Mucosa of gallbladder (tissue), 1 donor: Measurements from ENCODE around the gene ZBTB49. TPM values are rescaled to one million over a fixed set of nuclear protein-coding genes. Genes with fewer than 3 reads are reported as not detected.
"Not testable (repeated sequence)": the region's sequence is repeated elsewhere in the genome, so short reads cannot be mapped to it uniquely, and the experiment has no call there.

Experiments used
- DNase-seq: peaks from one replicate; pipeline ENCODE4 v3.0.0-alpha.2; 2020; ENCODE audit warnings: low spot score
- total RNA-seq: library from RNA; stranded (reverse); gene quantifications from one replicate; pipeline ENCODE4 v1.2.1, GENCODE V29; 2021
- donor health status: DM: no; HTN: no; CAD: no.

The ZBTB49 gene, protein sequence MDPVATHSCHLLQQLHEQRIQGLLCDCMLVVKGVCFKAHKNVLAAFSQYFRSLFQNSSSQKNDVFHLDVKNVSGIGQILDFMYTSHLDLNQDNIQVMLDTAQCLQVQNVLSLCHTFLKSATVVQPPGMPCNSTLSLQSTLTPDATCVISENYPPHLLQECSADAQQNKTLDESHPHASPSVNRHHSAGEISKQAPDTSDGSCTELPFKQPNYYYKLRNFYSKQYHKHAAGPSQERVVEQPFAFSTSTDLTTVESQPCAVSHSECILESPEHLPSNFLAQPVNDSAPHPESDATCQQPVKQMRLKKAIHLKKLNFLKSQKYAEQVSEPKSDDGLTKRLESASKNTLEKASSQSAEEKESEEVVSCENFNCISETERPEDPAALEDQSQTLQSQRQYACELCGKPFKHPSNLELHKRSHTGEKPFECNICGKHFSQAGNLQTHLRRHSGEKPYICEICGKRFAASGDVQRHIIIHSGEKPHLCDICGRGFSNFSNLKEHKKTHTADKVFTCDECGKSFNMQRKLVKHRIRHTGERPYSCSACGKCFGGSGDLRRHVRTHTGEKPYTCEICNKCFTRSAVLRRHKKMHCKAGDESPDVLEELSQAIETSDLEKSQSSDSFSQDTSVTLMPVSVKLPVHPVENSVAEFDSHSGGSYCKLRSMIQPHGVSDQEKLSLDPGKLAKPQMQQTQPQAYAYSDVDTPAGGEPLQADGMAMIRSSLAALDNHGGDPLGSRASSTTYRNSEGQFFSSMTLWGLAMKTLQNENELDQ
- total RNA-seq = 5.8 TPM

DNA sequence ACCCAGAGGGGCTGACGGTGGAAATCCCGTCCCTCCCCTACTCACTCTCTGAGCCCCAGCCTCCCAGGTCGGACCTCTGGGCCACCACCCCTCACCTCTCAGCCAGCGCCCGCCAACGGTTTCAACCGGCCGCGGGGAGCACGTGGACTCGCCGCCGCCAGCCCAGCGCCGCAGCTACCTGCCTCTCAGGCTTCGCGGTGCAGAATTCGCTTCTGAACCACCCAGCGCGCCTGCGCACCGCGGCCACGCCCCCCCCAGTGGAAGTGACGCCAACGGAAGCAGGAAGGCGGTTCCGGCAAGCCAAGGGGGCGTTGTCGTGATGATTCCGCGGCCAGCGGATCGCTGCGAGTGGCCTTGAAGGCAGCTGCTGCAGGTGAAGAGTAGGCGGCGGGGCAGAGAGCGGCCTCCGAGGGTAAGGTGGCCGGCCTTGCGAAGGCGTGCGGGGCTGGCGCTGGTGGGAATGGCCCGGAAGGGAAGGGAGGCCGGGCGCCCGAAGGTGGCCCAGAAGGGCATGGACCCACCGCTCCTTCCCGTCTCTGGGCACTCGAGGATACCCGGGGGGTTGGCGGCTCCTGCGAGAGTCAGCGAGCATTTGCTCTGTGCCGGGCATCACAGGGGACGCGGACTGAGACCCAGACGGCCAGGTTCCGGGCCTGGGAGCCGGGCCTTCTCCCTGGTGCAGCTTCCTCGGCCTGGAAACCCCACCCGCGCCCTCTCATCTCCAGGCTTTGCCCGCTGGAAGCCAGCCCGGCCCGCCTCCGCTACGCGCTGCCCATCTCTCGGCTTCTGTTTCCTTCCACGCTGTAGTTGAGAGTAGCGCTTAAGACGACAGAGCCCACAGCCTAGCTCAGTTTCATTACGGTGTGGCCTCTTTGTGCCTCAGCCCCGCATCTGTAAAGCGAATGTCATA lies at the start of gene ZBTB49, which contains the start of gene LYAR:
Gene ZBTB49, plus strand, starts transcription at position 311 of the 910 bp plus-strand sequence. CDS start 9,695 bp downstream, outside the sequence.
Gene LYAR, minus strand, starts transcription at position 214 of the 910 bp plus-strand sequence. CDS start 6,412 bp downstream, outside the sequence.
- peak; percentile 95 for DNase-seq

DNA sequence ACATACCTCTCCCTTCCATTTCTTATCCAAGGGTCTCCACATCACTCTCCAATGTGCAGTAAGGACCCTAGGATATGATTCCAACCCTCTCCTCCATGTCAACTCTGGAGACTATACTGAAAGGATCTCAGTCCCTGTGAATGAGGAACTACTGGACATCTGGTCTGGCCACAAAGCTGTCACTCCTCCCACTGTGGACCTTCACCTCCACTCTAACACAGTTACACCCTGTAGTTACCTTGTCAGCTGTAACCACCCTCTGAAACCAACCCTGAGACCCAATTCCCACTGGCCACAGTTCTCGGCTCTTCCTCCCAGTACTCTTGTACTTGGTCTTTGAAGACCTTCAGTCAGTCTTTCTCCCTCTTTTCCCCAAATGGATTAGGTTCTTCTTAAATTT lies 44.9 kb upstream of the ZBTB49 start:
- no peak for DNase-seq

DNA sequence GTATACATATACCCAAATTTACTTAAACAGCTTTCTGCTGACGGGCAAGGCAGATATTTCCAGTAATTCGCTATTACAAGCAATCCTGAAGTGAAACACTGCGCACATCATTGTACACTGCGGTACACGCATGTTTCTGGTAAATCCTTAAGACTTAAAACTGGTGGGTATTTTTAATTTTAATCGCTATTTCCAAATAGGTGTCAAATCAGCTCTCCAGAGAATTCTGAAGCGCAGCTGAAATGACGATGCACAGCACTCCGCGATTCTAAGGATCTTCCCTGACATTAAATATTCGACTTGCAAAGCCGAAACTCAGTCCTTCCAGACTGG lies 42.4 kb upstream of the ZBTB49 start:
- no peak for DNase-seq

DNA sequence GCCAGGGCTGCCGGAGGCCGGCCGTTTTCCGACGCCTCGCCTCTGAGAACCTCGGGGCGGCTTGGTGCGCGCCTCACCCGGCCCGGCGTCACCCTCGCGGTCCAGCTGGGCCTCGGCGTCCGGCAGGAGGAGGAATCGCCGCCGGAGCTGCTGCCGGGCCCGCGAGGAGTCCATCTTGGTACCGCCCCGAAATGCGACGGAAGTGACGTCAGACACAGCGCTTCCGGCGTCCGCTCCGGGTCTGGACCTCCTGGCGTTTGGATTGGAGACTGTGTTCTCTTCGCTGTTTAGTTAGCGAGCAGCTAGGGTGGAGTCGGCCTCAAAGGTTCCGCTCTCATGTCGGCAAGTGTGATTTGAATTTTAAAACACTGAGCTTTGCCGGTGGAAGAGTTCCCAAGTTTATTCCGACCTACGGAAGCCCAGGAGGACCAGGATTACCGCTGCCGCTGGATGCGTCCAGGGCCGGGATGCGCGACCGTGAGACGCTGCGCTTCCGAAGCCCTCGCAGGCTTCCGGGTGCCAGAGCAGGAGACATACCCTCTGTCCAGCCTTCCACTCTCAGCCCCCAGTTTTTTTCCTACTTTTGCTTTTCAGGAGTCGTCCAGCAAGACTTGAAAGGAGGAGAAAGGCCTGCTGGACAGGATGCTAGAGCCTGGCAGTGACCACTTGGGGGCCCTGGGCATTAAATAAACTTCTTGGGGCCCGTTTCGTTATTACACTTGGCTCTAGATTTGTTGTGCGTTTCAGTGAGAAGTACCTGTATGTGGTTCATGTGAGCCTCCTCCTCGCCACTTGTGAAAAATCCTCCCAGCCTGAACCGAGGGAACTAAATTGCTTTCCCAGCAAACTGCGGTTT lies 41.8 kb upstream of the ZBTB49 start, which contains the start of gene TMEM128:
Gene TMEM128, minus strand, starts transcription at position 195 of the 856 bp plus-strand sequence. Its CDS starts 21 bp downstream, at position 174.
- DNase-seq = peak; percentile 93

DNA sequence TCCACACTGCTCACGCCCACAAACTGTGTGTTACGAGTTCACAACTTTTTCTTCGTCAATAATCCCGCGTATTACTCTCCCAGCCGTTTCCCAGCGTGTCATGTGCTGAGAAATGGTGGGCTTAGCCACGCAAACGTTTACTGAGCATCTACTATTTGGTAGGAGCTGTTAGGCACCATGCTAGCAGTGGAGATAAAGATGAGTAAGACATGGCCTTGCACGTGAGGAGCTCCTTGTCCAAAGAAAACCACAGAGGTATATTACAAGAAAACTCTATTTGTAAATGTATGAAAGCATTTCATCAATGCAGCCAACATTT lies 41.2 kb upstream of the ZBTB49 start:
- DNase-seq = no peak

DNA sequence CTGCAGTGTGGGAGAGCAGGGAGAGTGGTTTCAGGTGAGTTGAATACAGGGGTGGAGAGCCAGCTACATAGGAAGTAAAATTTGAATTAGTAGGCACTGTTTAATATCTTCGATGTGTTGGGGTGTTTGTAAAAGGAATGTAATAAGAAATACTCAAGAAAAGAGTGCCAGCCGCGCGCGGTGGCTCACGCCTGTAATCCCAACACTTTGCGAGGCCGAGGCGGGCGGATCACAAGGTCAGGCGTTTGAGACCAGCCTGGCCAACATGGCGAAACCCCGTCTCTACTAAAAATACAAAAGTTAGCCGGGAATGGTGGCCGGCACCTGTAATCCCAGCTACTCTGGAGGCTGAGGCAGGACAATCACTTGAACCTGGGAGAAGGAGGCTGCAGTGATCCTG lies 40.7 kb upstream of the ZBTB49 start:
- not testable (repeated sequence) for DNase-seq

DNA sequence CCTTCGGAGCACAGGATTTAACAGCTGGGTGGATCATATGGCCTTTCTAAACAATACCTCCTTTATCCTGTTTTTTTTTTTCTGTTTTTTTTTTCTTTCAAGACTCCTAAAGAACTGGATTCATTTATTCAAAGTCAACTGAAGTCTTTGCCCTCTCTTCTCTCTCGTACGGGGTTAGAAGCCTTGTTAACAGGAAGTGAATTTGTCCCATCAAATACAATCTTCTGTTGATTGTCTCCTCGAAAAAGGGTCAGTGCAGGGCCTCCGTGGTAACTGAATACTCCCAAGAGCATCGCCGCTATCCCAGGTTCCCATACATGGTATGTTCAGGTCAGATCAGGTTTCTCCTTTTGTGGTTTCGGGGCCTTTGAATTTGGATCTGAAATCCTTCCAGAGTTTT lies 40.2 kb upstream of the ZBTB49 start:
- no peak for DNase-seq

DNA sequence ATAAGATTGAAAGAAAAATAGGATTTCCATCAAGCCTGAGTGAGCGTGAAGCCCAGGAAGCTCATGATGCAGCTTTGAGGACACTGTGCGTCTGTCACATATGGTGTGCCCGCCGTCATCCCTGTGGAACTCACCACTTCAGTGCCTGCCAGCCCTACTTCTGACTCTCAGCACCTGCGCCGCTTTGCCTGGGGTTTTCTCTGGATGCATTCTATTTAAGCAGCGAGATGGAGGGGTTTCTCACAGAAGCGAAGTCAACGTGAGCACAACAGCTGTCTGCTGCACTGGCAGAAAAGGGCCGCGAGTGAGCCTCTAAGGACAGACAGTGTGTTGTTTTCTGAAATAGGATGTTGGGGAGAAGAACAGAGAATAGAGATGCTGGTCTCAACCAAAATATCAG lies 35.9 kb upstream of the ZBTB49 start:
- no peak for DNase-seq

DNA sequence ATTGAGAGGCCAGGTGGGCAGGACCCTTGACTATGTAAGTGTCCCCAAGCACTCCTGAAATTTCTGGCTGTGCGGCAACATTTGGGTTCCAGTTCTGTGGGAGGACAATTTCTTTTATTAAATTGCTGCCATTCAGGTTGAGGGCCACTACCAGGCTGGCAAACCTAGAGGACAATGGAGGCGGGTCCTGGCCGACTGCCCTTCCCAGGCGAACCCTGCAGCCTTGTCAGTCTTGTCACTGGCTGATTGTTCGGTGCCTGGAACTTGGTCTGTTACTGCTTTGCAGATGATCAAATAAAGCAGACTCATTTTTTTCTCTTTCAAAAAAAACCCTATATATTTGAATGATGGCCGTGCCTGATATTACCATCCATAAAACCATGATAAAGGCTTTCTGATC lies 35.4 kb upstream of the ZBTB49 start:
- no peak for DNase-seq

DNA sequence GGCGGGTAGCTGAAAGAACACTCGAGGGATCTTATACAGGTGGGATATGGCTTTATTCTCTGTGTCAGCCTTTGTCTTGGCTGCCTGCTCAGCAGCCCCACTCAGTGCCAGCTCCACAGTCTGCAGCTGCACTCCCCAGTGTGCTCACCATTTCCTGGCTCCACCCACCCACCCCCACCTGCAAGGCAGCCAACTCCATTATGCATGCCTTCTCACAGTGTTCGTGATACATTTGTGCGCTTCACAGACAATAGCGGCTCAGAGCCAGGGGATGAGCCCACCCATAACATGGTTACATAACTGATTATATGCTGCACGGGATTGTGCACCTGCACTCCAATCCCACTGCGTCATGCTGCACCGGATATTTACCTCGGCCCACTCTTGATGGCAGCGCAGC lies 33.3 kb upstream of the ZBTB49 start:
- no peak for DNase-seq

DNA sequence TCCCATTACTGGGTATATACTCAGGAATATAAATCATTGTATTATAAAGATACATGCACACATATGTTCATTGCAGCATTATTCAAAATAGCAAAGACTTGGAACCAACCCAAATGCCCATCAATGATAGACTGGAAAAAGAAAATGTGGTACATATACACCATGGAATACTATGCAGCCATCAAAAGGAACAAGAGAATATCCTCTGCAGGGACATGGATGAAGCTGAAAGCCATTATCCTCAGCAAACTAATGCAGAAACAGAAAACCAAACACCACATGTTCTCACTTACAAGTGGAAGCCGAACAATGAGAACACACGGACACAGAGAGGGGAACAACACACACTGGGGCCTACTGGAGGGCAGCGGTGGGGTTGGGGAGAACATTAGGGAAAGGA lies 32.3 kb upstream of the ZBTB49 start:
- DNase-seq = not testable (repeated sequence)

DNA sequence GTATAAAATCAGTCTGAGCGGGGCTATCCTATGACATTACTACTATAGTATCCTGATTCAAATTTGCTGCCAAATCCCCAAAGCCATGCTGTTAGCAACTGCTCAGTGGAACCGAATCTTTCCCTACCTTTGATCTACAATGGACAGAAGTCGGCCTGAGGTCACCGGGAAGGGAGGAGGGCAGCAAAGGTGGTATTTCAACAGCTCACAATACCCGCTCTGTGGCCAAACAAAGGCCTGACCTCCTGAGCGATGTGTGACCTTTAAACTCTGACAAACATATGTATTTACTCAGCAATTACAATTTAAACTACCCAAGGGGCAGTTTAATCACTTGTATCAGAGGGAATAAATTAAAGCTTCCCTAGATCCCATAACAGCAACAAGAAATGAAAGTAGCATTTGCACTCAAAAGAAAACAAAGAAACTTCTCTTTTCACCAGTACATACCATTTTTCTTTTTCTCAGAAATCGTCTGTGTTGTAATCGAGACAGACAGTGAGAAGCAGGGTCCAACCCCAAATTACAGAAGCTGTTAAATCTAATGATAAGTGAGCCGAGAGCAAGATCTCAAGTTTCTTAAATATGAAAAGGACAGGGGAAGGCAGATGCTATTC lies 30.5 kb upstream of the ZBTB49 start:
- no peak for DNase-seq

DNA sequence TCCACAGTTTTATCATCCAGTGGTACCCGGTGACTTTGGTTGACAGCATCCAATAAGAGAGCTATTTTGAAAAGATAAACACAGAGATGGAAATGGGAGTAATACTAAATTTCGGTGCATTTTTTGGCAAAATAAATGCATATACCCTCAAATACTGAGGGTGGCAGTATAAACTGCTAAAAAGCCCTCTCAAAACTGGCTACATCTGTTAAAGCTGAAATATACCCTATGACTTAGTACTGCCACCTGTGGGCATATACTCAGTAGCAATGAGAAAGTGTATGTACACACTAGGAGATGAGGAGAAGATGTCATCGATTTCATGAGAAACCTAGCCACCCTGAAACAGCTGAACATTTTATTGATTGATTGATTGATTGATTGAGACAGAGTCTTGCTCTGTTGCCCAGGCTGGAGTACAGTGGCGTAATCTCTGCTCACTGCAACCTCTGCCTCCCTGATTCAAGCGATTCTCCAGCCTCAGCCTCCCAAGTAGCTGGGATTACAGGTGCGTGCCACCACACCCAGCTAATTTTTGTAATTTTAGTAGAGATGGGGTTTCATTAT lies 29.8 kb upstream of the ZBTB49 start:
- no peak for DNase-seq

DNA sequence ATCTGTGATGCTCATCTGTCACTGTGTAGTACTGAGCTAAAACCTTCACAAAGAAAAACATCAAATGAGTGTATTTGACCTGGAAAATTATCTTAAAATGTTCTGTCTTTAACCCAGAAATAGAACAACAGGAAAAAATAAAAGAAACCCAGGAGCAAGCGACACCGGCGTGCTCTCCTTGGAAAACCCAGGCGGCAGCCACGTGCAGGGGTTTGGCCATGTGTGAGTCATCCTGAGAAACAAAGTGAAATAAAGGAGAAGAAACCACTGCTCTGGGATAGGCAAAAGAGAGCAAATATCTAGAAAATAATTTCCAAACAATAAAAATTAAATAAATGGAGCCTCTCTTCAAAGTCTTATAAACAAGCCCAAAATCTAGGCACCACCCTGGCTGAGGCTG lies 22.1 kb upstream of the ZBTB49 start:
- DNase-seq = no peak

DNA sequence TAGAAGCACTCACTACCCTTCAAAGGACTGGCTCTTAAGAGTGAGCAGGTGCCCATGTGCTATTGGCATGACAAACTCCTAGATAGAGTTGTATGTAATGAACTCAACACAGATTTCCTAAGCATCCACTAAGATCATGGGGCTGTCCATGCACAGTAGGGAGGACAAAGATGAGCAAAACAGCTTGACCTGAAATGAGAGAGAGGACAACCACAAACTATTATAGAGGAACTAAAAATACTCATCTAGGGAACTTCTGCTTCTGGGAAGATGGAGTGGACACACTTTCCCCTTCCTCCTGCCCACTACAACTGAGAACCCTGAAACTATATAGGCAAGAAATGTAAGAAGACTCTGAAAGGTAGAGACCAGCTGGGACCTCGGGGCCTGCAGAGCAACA lies 21.3 kb upstream of the ZBTB49 start:
- DNase-seq = no peak

DNA sequence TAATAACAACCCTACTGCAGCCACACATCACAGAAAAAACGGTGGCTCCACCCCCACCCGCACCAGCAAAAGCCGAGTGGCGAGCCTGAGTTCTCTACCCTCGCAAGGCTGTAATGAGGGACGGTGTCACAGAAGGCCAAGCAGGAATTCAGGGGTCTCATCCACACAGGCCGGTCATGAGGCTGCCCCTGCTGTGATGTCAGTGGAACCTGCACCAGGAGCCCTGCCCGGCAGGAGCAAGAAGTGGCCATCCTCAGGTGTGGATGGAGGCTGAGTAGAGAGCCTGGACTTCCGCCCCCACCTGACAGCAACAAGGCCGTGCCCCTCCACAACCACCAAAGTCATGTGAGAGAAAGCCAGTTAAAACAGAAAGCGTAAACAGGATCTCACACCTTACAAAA lies 20.7 kb upstream of the ZBTB49 start:
- DNase-seq = no peak

DNA sequence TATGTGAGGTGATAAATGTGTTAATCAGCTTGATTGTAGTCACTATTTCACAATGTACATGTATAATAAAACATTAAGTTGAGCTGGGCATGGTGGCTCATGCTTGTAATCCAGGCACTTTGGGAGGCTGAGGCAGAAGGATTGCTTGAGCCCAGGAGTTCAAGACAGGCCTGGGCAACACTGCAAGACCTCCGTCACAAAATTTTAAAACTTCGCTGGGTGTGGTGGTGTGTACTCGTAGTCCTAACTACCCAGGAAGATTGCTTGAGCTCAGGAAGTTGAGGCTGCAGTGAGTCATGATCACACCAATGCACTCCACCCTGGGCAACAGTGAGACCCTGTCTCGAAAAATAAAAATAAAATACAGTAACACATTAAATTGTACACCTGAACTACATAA lies 20.2 kb upstream of the ZBTB49 start:
- DNase-seq = no peak

DNA sequence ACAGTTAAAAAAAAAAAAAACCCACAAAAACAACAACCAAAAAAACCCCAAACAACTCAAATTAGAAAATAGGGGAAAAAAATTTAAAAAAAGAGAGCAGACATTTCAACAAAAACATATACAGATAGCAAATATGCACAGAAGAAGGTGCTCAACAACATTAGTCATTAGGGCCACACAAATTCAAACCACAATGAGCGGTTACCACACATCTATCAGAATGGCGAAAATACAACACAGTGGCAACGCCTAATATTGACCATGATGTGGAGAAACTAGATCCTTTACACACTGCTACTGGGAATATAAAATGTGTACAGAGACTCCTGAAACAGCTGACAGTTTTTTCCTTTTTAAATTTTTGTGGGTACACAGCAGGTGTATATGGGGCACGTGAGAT lies 19.5 kb upstream of the ZBTB49 start:
- no peak for DNase-seq

DNA sequence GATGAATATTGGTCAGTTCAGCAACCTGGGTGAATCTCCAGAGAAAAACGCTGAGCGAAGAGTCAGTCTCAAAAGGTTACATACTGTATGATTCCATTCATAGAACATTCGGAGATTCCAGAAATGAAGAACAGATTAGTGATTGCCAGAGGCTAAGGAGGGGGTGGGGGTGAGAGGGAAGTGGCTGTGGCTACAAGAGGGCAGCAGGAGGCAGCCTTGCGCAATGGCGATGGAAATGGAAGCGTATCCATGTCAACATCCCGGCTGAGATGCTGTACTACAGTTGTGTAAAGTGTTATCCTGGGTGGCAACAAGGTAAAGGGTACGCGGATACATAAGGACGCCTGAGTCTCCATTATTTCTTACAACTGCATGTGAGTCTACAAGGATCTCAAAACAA lies 18.1 kb upstream of the ZBTB49 start:
- DNase-seq = no peak

DNA sequence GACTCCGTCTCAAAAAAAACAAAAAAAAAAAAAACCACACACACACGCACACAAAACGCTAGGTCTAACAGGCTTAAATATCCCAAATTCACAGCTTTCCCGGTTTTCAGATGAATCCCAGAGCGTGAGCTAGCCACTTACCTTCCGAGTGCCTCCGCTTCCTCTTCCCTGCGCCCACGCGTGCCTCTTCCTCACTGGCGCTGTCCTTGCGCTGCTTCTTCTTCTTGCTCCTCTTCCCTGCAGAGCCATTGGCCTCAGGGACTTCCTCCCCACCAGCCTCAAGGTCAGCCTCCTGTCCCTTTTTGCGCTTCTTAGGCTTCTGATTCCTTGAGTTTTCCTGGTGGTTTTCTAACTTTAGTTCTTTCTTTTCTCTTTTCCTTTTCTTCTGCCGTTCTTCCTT lies 15.8 kb upstream of the ZBTB49 start:
- DNase-seq = no peak
